MV-4-11 (cell line): ENCODE data around the gene ODF4.
"Not testable (repeated sequence)": the region's sequence is repeated elsewhere in the genome, so short reads cannot be mapped to it uniquely, and the experiment has no call there.

Experiments used
- DNase-seq: peaks from one replicate; lab custom pipeline; 2025; lab: John Stamatoyannopoulos, UW

Gene ODF4

GRCh38 chr17:8394497-8394896 is 54.9 kb downstream of the ODF4 start:
- DNase-seq = not testable (repeated sequence)
